ENCODE results near the gene RGS11.

The RGS11 gene

DNA sequence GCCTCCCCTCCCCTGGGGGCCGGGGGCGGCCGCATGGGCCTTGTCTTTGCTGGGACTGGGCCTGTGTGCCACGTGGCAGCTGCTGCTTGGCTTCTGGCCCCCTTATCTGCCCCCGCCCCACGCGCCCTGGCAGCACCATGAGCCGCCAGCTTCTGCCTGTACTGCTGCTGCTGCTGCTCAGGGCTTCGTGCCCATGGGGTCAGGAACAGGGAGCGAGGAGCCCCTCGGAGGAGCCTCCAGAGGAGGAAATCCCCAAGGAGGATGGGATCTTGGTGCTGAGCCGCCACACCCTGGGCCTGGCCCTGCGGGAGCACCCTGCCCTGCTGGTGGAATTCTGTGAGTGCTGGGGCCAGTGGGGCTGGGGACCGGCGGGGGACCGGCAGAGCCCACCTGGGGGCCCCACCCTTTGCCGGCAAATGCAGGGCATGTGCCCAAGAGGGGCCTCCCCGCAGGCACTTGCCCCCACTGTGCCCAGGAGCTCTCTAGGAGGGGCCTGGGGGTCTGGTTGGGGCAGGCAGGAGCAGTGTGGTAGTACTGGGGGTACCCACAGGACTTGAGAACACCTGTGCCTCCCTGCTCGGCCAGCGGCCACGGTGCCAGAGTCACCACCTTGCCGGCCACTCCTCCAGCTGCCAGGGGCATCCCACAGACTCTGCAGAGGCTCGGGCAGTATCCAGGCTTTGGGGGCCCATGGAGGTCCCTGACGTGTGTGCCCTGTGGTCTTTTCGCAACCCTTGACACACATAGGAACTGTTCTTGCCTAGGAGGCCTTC, 7.5 kb upstream of the RGS11 start, which contains the start of gene PDIA2:
Gene PDIA2 (plus strand): TSS at position 132 of the 773 bp plus-strand sequence. CDS start 6 bp downstream, at position 138.
- Histone ChIP-seq H3K18ac (ENCODE audit: low read length) (no peak within 1 kb of the TSS), H4K91ac (ENCODE audit: low read depth, low read length) (no peak within 1 kb of the TSS), H2BK120ac (ENCODE audit: insufficient read depth, low read length, poor library complexity) (no peak within 1 kb of the TSS), H4K8ac (ENCODE audit: low read depth, low read length) (no peak within 1 kb of the TSS), H2AFZ (ENCODE audit: insufficient read depth, low read length, poor library complexity) (no peak within 1 kb of the TSS), H3K4ac (ENCODE audit: low read depth, low read length) (no peak within 1 kb of the TSS), H3K79me1 (ENCODE audit: low read length) (no peaks in the 10 kb centered on the region), H3K14ac (ENCODE audit: low read length) (no peak within 1 kb of the TSS), H3K79me2 (ENCODE audit: control insufficient read depth, insufficient read depth, low read length, poor library complexity) (no peaks in the 10 kb centered on the region), H3K36me3 (ENCODE audit: control insufficient read depth in 1 of 2, insufficient read depth in 2 of 2, low read length in 2 of 2) (peaks cover 17 to 19% of the 10 kb centered on the region in 2 experiments), H2BK12ac (ENCODE audit: low read length) (no peak within 1 kb of the TSS), H3K27me3 (ENCODE audit: insufficient read depth, low read length) (peaks cover 25% of the 10 kb centered on the region), H3K23ac (ENCODE audit: low read length) (no peak within 1 kb of the TSS), H3K4me2 (ENCODE audit: low read length) (no peak within 1 kb of the TSS), H4K12ac (ENCODE audit: low read depth, low read length) (no peak within 1 kb of the TSS), H3K4me1 (ENCODE audit: control insufficient read depth in 1 of 2, insufficient read depth in 2 of 2, low read length in 2 of 2) (no peaks in the 10 kb centered on the region), H3K4me3 (ENCODE audit: low read depth, low read length) (no peak within 1 kb of the TSS), H2AK5ac (ENCODE audit: low read length) (no peak within 1 kb of the TSS), H3K9me3 (ENCODE audit: insufficient read depth, low read depth, low read length) (peaks cover 14% of the 10 kb centered on the region), H3K27ac (ENCODE audit: low read depth, low read length) (no peak within 1 kb of the TSS), H3K9ac (ENCODE audit: low read length) (no peak within 1 kb of the TSS), H2BK5ac (ENCODE audit: low read depth, low read length, poor library complexity) (no peak within 1 kb of the TSS)
- WGBS (ENCODE audit: extremely low coverage, insufficient coverage, insufficient read length) = no CpG with 5 or more reads among the region's 25 CpGs
- DNase-seq = no peak

DNA sequence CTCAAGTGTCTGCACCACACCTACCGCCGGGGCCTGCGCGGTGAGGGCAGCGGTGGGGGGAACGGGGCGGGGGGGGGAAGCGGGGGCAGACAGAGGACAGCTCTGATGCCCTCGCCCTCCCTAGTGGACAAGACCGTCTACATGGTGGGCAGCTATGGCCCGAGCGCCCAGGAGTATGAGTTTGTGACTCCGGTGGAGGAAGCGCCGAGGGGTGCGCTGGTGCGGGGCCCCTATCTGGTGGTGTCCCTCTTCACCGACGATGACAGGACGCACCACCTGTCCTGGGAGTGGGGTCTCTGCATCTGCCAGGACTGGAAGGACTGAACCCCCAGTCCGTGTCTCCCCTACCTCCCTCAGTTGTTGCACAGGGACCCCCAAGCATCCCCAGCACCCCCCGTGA, 6.7 kb upstream of the RGS11 start:
- H2BK5ac ChIP-seq (ENCODE audit: low read depth, low read length, poor library complexity) = no peak overlapping the region
- no peak overlapping the region for H3K27ac ChIP-seq (ENCODE audit: low read depth, low read length)
- no peak overlapping the region for H3K4me2 ChIP-seq (ENCODE audit: low read length)
- H2AFZ ChIP-seq (ENCODE audit: insufficient read depth, low read length, poor library complexity) = no peak overlapping the region
- DNase-seq = no peak
- H2BK120ac ChIP-seq (ENCODE audit: insufficient read depth, low read length, poor library complexity) = no peak overlapping the region
- no peaks in the 10 kb centered on the region for H3K4me1 ChIP-seq (ENCODE audit: control insufficient read depth in 1 of 2, insufficient read depth in 2 of 2, low read length in 2 of 2)
- H3K9me3 ChIP-seq (ENCODE audit: insufficient read depth, low read depth, low read length) = peaks cover 14% of the 10 kb centered on the region
- no peak overlapping the region for H2BK12ac ChIP-seq (ENCODE audit: low read length)
- H3K36me3 ChIP-seq (ENCODE audit: control insufficient read depth in 1 of 2, insufficient read depth in 2 of 2, low read length in 2 of 2) = peaks cover 10 to 13% of the 10 kb centered on the region in 2 experiments
- H3K79me2 ChIP-seq (ENCODE audit: control insufficient read depth, insufficient read depth, low read length, poor library complexity) = no peaks in the 10 kb centered on the region
- H3K4me3 ChIP-seq (ENCODE audit: low read depth, low read length) = no peak overlapping the region
- no peak overlapping the region for H4K8ac ChIP-seq (ENCODE audit: low read depth, low read length)
- no peaks in the 10 kb centered on the region for H3K79me1 ChIP-seq (ENCODE audit: low read length)
- H4K12ac ChIP-seq (ENCODE audit: low read depth, low read length) = no peak overlapping the region
- H2AK5ac ChIP-seq (ENCODE audit: low read length) = no peak overlapping the region
- H3K27me3 ChIP-seq (ENCODE audit: insufficient read depth, low read length) = peaks cover 25% of the 10 kb centered on the region
- H3K9ac ChIP-seq (ENCODE audit: low read length) = no peak overlapping the region
- H3K4ac ChIP-seq (ENCODE audit: low read depth, low read length) = no peak overlapping the region
- no peak overlapping the region for H4K91ac ChIP-seq (ENCODE audit: low read depth, low read length)
- no peak overlapping the region for H3K18ac ChIP-seq (ENCODE audit: low read length)
- H3K14ac ChIP-seq (ENCODE audit: low read length) = no peak overlapping the region
- no peak overlapping the region for H3K23ac ChIP-seq (ENCODE audit: low read length)
- no CpG with 5 or more reads among the region's 22 CpGs for WGBS (ENCODE audit: extremely low coverage, insufficient coverage, insufficient read length)

DNA sequence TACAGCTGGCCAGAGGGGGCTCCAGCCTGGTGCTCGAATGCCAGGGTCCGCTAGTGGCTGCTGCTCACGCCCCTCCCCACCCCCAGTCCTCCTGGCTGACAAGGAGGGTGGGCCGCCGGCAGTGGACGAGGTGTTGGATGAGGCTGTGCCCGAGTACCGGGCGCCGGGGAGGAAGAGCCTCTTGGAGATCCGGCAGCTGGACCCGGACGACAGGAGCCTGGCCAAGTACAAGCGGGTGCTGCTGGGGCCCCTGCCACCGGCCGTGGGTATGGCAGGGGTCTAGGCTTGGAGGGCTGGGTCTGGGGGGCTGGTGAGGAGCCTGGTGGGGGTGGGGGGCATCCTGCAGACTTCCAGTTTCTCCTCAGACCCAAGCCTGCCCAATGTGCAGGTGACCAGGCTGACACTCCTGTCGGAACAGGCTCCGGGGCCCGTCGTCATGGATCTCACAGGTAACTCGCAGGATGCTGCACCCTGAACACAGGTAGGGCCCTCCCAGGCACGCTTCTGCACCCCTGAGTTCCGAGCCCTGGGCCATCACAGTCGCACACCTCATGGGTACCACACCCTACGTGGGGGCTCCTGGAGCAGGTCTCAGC, 6.0 kb upstream of the RGS11 start:
- no peaks in the 10 kb centered on the region for H3K79me2 ChIP-seq (ENCODE audit: control insufficient read depth, insufficient read depth, low read length, poor library complexity)
- H3K4me1 ChIP-seq (ENCODE audit: control insufficient read depth in 1 of 2, insufficient read depth in 2 of 2, low read length in 2 of 2) = no peaks in the 10 kb centered on the region
- no peak overlapping the region for H2AFZ ChIP-seq (ENCODE audit: insufficient read depth, low read length, poor library complexity)
- no peak overlapping the region for H4K12ac ChIP-seq (ENCODE audit: low read depth, low read length)
- no peak overlapping the region for H3K23ac ChIP-seq (ENCODE audit: low read length)
- H3K27ac ChIP-seq (ENCODE audit: low read depth, low read length) = no peak overlapping the region
- peaks cover 25% of the 10 kb centered on the region for H3K27me3 ChIP-seq (ENCODE audit: insufficient read depth, low read length)
- no peak overlapping the region for H3K4ac ChIP-seq (ENCODE audit: low read depth, low read length)
- peaks cover 11% of the 10 kb centered on the region for H3K9me3 ChIP-seq (ENCODE audit: insufficient read depth, low read depth, low read length)
- no peak overlapping the region for H2AK5ac ChIP-seq (ENCODE audit: low read length)
- no peak overlapping the region for H3K4me2 ChIP-seq (ENCODE audit: low read length)
- H3K14ac ChIP-seq (ENCODE audit: low read length) = no peak overlapping the region
- no peak overlapping the region for H4K8ac ChIP-seq (ENCODE audit: low read depth, low read length)
- no peak overlapping the region for H3K4me3 ChIP-seq (ENCODE audit: low read depth, low read length)
- H3K9ac ChIP-seq (ENCODE audit: low read length) = no peak overlapping the region
- no peak overlapping the region for H3K18ac ChIP-seq (ENCODE audit: low read length)
- H2BK5ac ChIP-seq (ENCODE audit: low read depth, low read length, poor library complexity) = no peak overlapping the region
- no peak overlapping the region for H4K91ac ChIP-seq (ENCODE audit: low read depth, low read length)
- H3K79me1 ChIP-seq (ENCODE audit: low read length) = no peaks in the 10 kb centered on the region
- H2BK120ac ChIP-seq (ENCODE audit: insufficient read depth, low read length, poor library complexity) = no peak overlapping the region
- peaks cover 4 to 8% of the 10 kb centered on the region in 2 experiments for H3K36me3 ChIP-seq (ENCODE audit: control insufficient read depth in 1 of 2, insufficient read depth in 2 of 2, low read length in 2 of 2)
- WGBS (ENCODE audit: extremely low coverage, insufficient coverage, insufficient read length) = no CpG with 5 or more reads among the region's 25 CpGs
- DNase-seq = no peak
- no peak overlapping the region for H2BK12ac ChIP-seq (ENCODE audit: low read length)

DNA sequence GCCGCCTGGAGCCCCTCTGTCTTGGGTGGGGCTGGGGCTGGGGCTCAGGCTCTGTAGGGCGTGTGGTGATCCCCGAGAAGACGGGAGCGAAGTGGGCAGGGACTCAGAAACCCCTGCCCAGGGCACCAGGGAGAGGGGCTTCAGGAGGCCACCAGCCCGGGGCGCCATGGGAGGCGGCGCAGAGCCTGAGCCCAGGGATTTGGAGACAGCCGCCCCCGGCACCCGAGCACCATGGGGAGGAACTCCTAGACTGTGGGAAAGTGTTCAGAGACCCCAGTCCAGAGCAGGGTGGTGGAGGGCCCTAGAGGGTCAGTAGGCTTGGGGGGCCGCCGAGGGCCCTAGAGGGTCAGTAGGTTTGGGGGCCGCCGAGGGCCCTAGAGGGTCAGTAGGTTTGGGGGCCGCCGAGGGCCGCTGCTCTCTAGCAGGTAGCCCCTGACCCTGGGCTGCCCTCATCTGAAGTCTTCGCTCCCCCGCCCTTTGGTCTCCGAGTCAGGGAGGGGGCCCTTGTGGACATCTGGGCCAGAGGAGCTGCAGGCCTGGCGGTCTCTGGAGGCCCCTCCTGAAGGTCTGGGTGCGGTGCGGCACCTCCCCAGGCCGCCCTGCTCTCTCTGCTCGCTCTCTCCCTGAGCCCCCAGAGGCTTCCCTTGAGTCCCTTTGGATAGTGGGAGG, 5.4 kb upstream of the RGS11 start:
- Histone ChIP-seq H3K23ac (ENCODE audit: low read length) (no peak overlapping the region), H3K14ac (ENCODE audit: low read length) (no peak overlapping the region), H4K91ac (ENCODE audit: low read depth, low read length) (no peak overlapping the region), H3K4me3 (ENCODE audit: low read depth, low read length) (peak overlapping the region; percentile 15), H3K79me2 (ENCODE audit: control insufficient read depth, insufficient read depth, low read length, poor library complexity) (no peaks in the 10 kb centered on the region), H3K27ac (ENCODE audit: low read depth, low read length) (no peak overlapping the region), H3K9me3 (ENCODE audit: insufficient read depth, low read depth, low read length) (peaks cover 8% of the 10 kb centered on the region), H4K8ac (ENCODE audit: low read depth, low read length) (no peak overlapping the region), H3K18ac (ENCODE audit: low read length) (no peak overlapping the region), H2AFZ (ENCODE audit: insufficient read depth, low read length, poor library complexity) (no peak overlapping the region), H2BK12ac (ENCODE audit: low read length) (no peak overlapping the region), H3K79me1 (ENCODE audit: low read length) (no peaks in the 10 kb centered on the region), H4K12ac (ENCODE audit: low read depth, low read length) (no peak overlapping the region), H3K9ac (ENCODE audit: low read length) (no peak overlapping the region), H2AK5ac (ENCODE audit: low read length) (no peak overlapping the region), H2BK120ac (ENCODE audit: insufficient read depth, low read length, poor library complexity) (no peak overlapping the region), H3K4me1 (ENCODE audit: control insufficient read depth in 1 of 2, insufficient read depth in 2 of 2, low read length in 2 of 2) (no peaks in the 10 kb centered on the region), H3K4ac (ENCODE audit: low read depth, low read length) (no peak overlapping the region), H2BK5ac (ENCODE audit: low read depth, low read length, poor library complexity) (no peak overlapping the region), H3K27me3 (ENCODE audit: insufficient read depth, low read length) (peaks cover 30% of the 10 kb centered on the region), H3K4me2 (ENCODE audit: low read length) (peak overlapping the region; percentile 71), H3K36me3 (ENCODE audit: control insufficient read depth in 1 of 2, insufficient read depth in 2 of 2, low read length in 2 of 2) (peaks cover 0 to 2% of the 10 kb centered on the region in 2 experiments)
- DNase-seq = no peak
- no CpG with 5 or more reads among the region's 27 CpGs for WGBS (ENCODE audit: extremely low coverage, insufficient coverage, insufficient read length)
